Activated CD4-positive, alpha-beta memory T cell treated with anti-CD3 and anti-CD28 coated beads for 36 hours (primary cell): Measurements from ENCODE around the gene MKX. TPM values are rescaled to one million over a fixed set of nuclear protein-coding genes. Genes with fewer than 3 reads are reported as not detected.

Source experiments
- CTCF ChIA-PET: fragments of 350-600 bp; sonication (Branson Sonifier 250); formaldehyde crosslinking; loops from one replicate; lab custom pipeline; 2021; ENCODE audit warnings: antibody characterized with exemption, inconsistent platforms; lab: Charles Lee
- POLR2A ChIA-PET: fragments of 350-600 bp; sonication (Branson Sonifier 250); formaldehyde crosslinking; loops from one replicate; lab custom pipeline; 2021; ENCODE audit warnings: antibody characterized with exemption; lab: Charles Lee
- DNase-seq: peaks from one replicate; pipeline ENCODE4 v3.0.0-alpha.2; 2020
- H3K27ac Mint-ChIP-seq: one replicate; pipeline ENCODE4 v1.8.0; 2021; ENCODE audit warnings: mixed read lengths
- H3K27me3 Mint-ChIP-seq: one replicate; pipeline ENCODE4 v1.8.0; 2021; ENCODE audit warnings: mixed read lengths
- H3K36me3 Mint-ChIP-seq: one replicate; pipeline ENCODE4 v1.8.0; 2021; ENCODE audit warnings: mixed read lengths
- H3K4me1 Mint-ChIP-seq: one replicate; pipeline ENCODE4 v1.8.0; 2021; ENCODE audit warnings: low read depth, mixed read lengths
- H3K4me3 Mint-ChIP-seq: one replicate; pipeline ENCODE4 v1.8.0; 2021; ENCODE audit warnings: mild to moderate bottlenecking, mixed read lengths
- H3K9me3 Mint-ChIP-seq: one replicate; pipeline ENCODE4 v1.8.0; 2021; ENCODE audit warnings: mixed read lengths
- intact Hi-C: fragments of 100-400 bp; cut with micrococcal nuclease; formaldehyde crosslinking; loops from one replicate; pipeline ENCODE4 v1.15.1; 2023
- total RNA-seq, 2 experiments: library from RNA; stranded (reverse); gene quantifications; one replicate each; pipeline ENCODE4 v1.2.3, GENCODE V29; 2021

The MKX gene
- total RNA-seq, 2 experiments from 2014 or later, result 0.38 to 0.63 TPM

- CTCF ChIA-PET, result no interaction called here
- intact Hi-C loops, result no loop called here
- Mint-ChIP-seq H3K27ac (no peak overlapping the region), H3K36me3 (no peaks in the 10 kb centered on the region), H3K9me3 (no peaks in the 10 kb centered on the region), H3K4me1 (peaks cover under 1% of the 10 kb centered on the region), H3K4me3 (no peak overlapping the region), H3K27me3 (peaks cover 24% of the 10 kb centered on the region)
- POLR2A ChIA-PET, result no interaction called here
- no peak for DNase-seq
These were observed 31.3 kb downstream of the MKX start for GRCh38 chr10:27714349-27714748.

DNA sequence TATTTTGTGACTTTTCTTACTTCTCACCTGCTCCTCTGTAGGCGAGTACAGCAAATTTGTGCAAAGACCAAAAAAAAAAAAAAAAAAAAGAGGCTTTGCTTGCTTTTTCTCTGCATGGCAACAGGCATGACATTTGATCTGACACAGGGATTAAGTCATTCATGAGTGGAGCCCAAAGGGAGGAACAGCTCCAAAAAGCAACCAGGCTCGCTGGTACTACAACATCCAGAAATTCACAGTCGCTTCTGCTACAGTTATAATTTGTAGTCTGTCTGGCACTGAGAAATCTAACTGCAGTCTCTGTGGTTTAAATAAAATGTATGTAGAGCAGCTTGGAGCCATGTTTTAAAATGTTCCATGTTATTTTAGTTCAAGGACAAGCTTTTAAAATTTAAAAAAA lies 31.7 kb downstream of the MKX start:
- Mint-ChIP-seq H3K27me3 (peaks cover 21% of the 10 kb centered on the region), H3K36me3 (no peaks in the 10 kb centered on the region), H3K27ac (no peak overlapping the region), H3K4me1 (peaks cover 3% of the 10 kb centered on the region), H3K4me3 (no peak overlapping the region), H3K9me3 (no peaks in the 10 kb centered on the region)
- CTCF ChIA-PET, result no interaction called here
- POLR2A ChIA-PET, result no interaction called here
- DNase-seq, result no peak
- intact Hi-C loops, result no loop called here

DNA sequence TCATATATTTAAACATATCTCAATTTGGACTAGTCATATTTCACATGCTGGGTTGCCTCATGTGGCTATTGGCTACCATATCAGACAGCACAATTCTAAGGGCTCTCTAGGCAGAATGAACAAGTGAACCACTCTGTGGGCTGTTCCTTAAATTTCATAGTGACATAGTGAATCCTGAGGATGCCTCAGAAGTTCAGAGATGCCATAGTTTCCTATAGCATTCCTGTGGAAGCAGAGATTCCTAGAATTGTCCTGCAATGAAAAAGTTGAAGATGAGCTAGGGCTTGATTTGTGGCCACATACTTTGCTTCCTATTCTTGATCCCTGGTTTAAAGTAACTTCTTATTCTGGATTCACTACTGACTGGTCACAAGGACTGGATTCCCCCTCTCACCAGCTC lies 35.6 kb downstream of the MKX start:
- no peaks in the 10 kb centered on the region for H3K36me3 Mint-ChIP-seq
- H3K27me3 Mint-ChIP-seq, result peaks cover 7% of the 10 kb centered on the region
- DNase-seq, result no peak
- no peaks in the 10 kb centered on the region for H3K9me3 Mint-ChIP-seq
- ChIA-PET CTCF (no interaction called here), POLR2A (no interaction called here)
- H3K4me3 Mint-ChIP-seq, result no peak overlapping the region
- peaks cover 3% of the 10 kb centered on the region for H3K4me1 Mint-ChIP-seq
- intact Hi-C loops, result no loop called here
- H3K27ac Mint-ChIP-seq, result no peak overlapping the region

GRCh38 chr10:27709304-27709703 lies 36.3 kb downstream of the MKX start:
- ChIA-PET POLR2A (no interaction called here), CTCF (no interaction called here)
- intact Hi-C loops, result no loop called here
- Mint-ChIP-seq H3K27me3 (peaks cover 7% of the 10 kb centered on the region), H3K4me3 (no peak overlapping the region), H3K27ac (no peak overlapping the region), H3K9me3 (no peaks in the 10 kb centered on the region), H3K4me1 (peaks cover 3% of the 10 kb centered on the region), H3K36me3 (no peaks in the 10 kb centered on the region)
- DNase-seq, result no peak

- no peak overlapping the region for H3K4me3 Mint-ChIP-seq
- H3K36me3 Mint-ChIP-seq, result no peaks in the 10 kb centered on the region
- no peaks in the 10 kb centered on the region for H3K27me3 Mint-ChIP-seq
- POLR2A ChIA-PET, result no interaction called here
- H3K4me1 Mint-ChIP-seq, result no peaks in the 10 kb centered on the region
- no peak for DNase-seq
- CTCF ChIA-PET, result no interaction called here
- H3K9me3 Mint-ChIP-seq, result no peaks in the 10 kb centered on the region
- H3K27ac Mint-ChIP-seq, result no peak overlapping the region
- intact Hi-C loops, result no loop called here
These were observed 43.6 kb downstream of the MKX start for GRCh38 chr10:27701938-27702537.

- Mint-ChIP-seq H3K4me1 (no peaks in the 10 kb centered on the region), H3K4me3 (no peak overlapping the region), H3K27ac (no peak overlapping the region), H3K36me3 (no peaks in the 10 kb centered on the region), H3K27me3 (no peaks in the 10 kb centered on the region), H3K9me3 (no peaks in the 10 kb centered on the region)
- intact Hi-C loops, result no loop called here
- ChIA-PET POLR2A (no interaction called here), CTCF (no interaction called here)
- DNase-seq, result no peak
These were observed 45.8 kb downstream of the MKX start for GRCh38 chr10:27699776-27700175.

- Mint-ChIP-seq H3K36me3 (no peaks in the 10 kb centered on the region), H3K4me1 (no peaks in the 10 kb centered on the region)
These were observed 46.7 kb downstream of the MKX start for GRCh38 chr10:27698961-27699360.

DNA sequence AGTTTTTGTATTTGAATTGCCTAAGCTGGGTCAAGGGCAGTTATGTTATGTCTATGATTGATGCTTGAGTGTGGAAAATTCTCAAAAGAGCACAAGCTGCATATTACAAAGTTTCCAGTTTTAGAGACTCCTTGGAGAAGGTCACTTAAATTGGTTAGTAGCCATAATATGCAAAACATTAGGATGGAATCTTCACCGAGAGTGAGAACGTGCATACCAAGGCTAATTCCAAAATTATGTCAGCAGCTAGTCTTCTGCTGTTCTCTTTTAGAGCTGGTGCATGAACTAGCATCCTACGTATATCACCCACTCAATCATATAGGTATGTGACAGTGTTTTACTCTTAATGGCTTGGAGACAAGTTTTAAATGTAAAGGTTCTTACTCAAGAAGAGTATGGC lies 49.2 kb downstream of the MKX start:
- Mint-ChIP-seq H3K36me3 (no peaks in the 10 kb centered on the region), H3K9me3 (no peaks in the 10 kb centered on the region), H3K4me1 (no peaks in the 10 kb centered on the region), H3K27ac (no peak overlapping the region), H3K27me3 (no peaks in the 10 kb centered on the region), H3K4me3 (no peak overlapping the region)
- no peak for DNase-seq
- intact Hi-C loops, result no loop called here
- CTCF ChIA-PET, result interaction anchor here (1.1 kb wide), 1 partner anchor 16 kb away, joined by 3 read pairs; no protein-coding TSS in a partner anchor
- POLR2A ChIA-PET, result no interaction called here

More at GRCh38 chr10:27698961-27699360, 46.7 kb downstream of the MKX start:
- intact Hi-C loops, result no loop called here
- CTCF ChIA-PET, result no interaction called here
- Mint-ChIP-seq H3K9me3 (no peaks in the 10 kb centered on the region), H3K4me3 (no peak overlapping the region), H3K27ac (no peak overlapping the region), H3K27me3 (no peaks in the 10 kb centered on the region)
- POLR2A ChIA-PET, result no interaction called here
- DNase-seq, result no peak

DNA sequence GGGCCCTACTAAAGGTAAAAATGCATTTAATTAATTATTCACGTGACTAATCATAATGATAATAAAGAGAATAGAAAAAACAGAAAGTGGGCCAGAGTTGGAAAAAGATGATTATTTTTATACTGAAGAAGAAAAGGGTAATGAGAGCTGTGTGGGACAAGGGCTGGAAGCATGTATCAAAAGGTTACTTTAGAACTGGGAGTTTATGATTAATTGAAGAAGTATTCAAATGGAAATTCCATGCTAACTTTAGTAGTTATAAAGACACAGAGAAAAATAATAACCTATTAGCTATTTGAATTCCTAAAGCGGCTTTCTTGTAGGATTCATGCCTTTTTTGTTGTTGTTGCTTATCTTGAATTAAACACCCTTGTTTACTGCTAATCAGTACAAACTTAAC lies 49.9 kb downstream of the MKX start:
- DNase-seq, result no peak
- ChIA-PET CTCF (interaction anchor here (0.6 to 1.1 kb wide), 2 partner anchors 15 to 208 kb away, joined by 3 read pairs; no protein-coding TSS in a partner anchor), POLR2A (no interaction called here)
- Mint-ChIP-seq H3K27me3 (no peaks in the 10 kb centered on the region), H3K4me3 (no peak overlapping the region), H3K4me1 (no peaks in the 10 kb centered on the region), H3K36me3 (no peaks in the 10 kb centered on the region), H3K27ac (no peak overlapping the region), H3K9me3 (no peaks in the 10 kb centered on the region)
- intact Hi-C loops, result no loop called here

GRCh38 chr10:27695088-27695487 lies 50.5 kb downstream of the MKX start:
- CTCF ChIA-PET, result interaction anchor here (0.6 kb wide), 1 partner anchor 209 kb away, joined by 3 read pairs; no protein-coding TSS in a partner anchor
- intact Hi-C loops, result no loop called here
- no peaks in the 10 kb centered on the region for H3K27me3 Mint-ChIP-seq
- no peaks in the 10 kb centered on the region for H3K9me3 Mint-ChIP-seq
- H3K36me3 Mint-ChIP-seq, result no peaks in the 10 kb centered on the region
- H3K27ac Mint-ChIP-seq, result no peak overlapping the region
- no peak for DNase-seq
- POLR2A ChIA-PET, result no interaction called here
- no peak overlapping the region for H3K4me3 Mint-ChIP-seq
- H3K4me1 Mint-ChIP-seq, result no peaks in the 10 kb centered on the region

DNA sequence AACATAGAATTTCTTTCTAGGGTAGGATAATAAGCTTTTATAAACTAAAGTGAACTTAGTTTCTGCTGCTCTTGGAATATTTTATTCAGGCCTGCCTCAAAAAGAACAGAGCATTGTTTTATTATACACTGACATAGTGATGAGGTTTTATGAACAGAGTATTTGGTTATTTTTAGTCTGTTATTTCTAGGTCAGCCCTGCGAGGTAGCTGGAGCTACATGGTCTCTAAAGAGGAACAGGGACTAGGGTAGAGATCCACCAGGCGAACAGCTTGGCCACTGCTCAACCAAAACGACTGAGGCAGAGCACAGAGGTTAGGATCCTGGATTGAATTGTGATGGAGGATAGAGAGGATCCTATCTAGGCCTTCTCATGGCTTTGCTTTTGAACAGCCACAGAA lies 53.0 kb downstream of the MKX start:
- Mint-ChIP-seq H3K4me1 (no peaks in the 10 kb centered on the region), H3K27me3 (peaks cover 19% of the 10 kb centered on the region), H3K27ac (no peak overlapping the region), H3K9me3 (peaks cover 5% of the 10 kb centered on the region), H3K4me3 (no peak overlapping the region), H3K36me3 (no peaks in the 10 kb centered on the region)
- CTCF ChIA-PET, result no interaction called here
- intact Hi-C loops, result no loop called here
- DNase-seq, result no peak
- POLR2A ChIA-PET, result no interaction called here

GRCh38 chr10:27688991-27689390 lies 56.6 kb downstream of the MKX start:
- H3K27me3 Mint-ChIP-seq, result peaks cover 22% of the 10 kb centered on the region
- DNase-seq, result no peak
- H3K9me3 Mint-ChIP-seq, result peaks cover 5% of the 10 kb centered on the region
- ChIA-PET CTCF (no interaction called here), POLR2A (no interaction called here)
- no peaks in the 10 kb centered on the region for H3K4me1 Mint-ChIP-seq
- intact Hi-C loops, result no loop called here
- H3K4me3 Mint-ChIP-seq, result no peak overlapping the region
- no peaks in the 10 kb centered on the region for H3K36me3 Mint-ChIP-seq
- no peak overlapping the region for H3K27ac Mint-ChIP-seq

DNA sequence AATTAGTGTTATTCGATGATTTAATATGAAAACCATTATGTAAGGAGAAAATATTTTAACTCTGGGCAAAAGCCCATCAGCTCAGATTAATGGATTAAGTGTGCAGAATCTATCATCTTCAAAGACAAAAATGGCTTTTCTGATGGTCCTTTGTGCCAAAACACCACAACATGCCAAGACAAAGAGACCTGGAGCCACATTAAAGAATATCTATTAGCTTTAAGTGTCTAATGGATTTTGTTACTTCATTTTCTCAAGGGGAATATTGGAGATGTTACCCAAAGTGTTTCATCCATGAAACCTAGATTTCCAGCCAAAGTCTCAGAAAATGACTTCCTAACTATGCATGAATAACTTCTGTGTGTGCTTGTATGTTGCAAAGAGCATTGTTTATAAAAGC lies 57.3 kb downstream of the MKX start:
- Mint-ChIP-seq H3K27ac (no peak overlapping the region), H3K9me3 (peaks cover 5% of the 10 kb centered on the region), H3K4me1 (no peaks in the 10 kb centered on the region), H3K4me3 (no peak overlapping the region), H3K36me3 (no peaks in the 10 kb centered on the region), H3K27me3 (peaks cover 22% of the 10 kb centered on the region)
- CTCF ChIA-PET, result interaction anchor here (1.0 kb wide), 1 partner anchor 31 kb away, joined by 4 read pairs; no protein-coding TSS in a partner anchor
- no peak for DNase-seq
- POLR2A ChIA-PET, result no interaction called here
- intact Hi-C loops, result no loop called here
